ENCODE data around the gene NEO1. TPM values are rescaled to one million over a fixed set of nuclear protein-coding genes. Genes with fewer than 3 reads are reported as not detected.

Gene NEO1
- total and polyA plus RNA-seq, 9 of the 15 experiments (the other 6 are each of a cell fraction or from before 2014, with no cell fraction given), result 0.08 to 1.7 (median 0.48) TPM

DNA sequence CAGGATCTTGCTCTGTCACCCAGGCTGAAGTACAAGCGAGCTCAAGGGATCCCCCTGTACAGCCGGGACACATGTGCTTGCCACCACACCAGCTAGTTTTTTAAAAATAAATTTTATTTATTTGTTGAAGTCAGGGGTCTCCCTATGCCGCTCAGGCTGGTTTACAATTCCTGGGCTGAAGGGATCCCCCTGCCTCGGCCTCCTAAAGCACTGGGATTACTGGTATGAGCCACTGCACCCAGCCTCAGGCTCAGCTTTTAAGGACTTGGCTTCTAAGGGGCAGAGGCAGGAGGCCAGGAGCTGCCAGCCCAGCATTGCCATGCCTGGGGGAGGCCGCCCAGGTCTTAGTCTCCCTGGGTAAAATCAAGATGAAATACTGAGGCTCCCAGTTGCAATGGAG lies 279.2 kb downstream of the NEO1 start (continued):
- TF ChIP-seq, protein P1, sequence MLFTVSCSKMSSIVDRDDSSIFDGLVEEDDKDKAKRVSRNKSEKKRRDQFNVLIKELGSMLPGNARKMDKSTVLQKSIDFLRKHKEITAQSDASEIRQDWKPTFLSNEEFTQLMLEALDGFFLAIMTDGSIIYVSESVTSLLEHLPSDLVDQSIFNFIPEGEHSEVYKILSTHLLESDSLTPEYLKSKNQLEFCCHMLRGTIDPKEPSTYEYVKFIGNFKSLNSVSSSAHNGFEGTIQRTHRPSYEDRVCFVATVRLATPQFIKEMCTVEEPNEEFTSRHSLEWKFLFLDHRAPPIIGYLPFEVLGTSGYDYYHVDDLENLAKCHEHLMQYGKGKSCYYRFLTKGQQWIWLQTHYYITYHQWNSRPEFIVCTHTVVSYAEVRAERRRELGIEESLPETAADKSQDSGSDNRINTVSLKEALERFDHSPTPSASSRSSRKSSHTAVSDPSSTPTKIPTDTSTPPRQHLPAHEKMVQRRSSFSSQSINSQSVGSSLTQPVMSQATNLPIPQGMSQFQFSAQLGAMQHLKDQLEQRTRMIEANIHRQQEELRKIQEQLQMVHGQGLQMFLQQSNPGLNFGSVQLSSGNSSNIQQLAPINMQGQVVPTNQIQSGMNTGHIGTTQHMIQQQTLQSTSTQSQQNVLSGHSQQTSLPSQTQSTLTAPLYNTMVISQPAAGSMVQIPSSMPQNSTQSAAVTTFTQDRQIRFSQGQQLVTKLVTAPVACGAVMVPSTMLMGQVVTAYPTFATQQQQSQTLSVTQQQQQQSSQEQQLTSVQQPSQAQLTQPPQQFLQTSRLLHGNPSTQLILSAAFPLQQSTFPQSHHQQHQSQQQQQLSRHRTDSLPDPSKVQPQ (CRISPR knock-in tag; IDR thresholded peaks at IDR 0.05; ENCODE audit: borderline replicate concordance), result no peak

DNA sequence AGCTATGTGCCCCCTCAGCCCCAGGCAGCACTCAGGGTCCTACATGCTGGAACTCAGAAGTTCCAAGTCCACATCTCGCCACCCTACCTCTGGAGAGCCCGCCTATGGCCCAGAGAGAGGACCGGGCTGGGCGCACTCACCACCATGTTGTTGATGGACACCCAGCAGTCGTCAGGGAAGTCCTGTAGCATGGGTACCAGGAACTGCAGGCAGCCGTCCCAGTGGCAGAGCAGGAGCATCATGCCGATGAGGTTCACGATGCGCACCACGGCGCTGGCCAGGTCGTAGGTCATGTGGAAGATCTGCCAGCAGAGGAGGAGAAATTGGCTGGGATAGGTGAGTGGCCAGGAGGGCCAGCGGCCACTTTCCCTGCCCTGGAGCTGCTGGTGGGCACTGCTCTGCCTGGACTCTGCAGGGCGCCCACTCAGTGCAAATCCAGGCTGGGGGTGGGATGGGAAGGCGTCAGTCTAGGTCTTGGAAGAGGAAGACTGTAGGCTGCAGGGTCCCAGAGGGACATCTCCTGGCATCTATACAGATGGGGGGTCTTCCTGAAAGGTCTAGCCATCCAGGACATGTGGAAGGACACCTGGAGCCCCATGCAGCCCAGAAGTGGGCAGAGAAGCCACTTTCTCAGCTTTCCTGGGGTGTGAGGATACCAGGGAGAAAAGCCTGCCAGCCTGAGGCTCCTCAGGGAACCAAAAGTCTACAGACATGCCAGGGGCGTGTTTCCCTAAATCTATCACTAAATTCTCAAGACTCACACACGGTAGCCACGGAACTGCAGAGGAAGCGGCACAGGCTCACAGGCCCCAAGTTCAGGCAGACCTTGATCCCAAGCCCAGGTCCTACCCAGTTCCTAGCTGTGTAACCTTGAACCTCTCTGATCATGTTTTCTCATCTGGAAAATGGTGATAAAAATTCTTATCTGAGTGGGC lies 280.0 kb downstream of the NEO1 start:
- Histone ChIP-seq H3K4me1 (replicated peaks in 1 of 2; ENCODE audit: control insufficient read depth in 2 of 2, insufficient read depth in 2 of 2, low read length in 2 of 2) (peaks cover 0 to 4% of the 10 kb centered on the region in 2 experiments; a peak in 2 of 5 replicates), H3K27me3 (ENCODE audit: control insufficient read depth in 2 of 2, insufficient read depth in 2 of 2, low read length in 2 of 2) (peaks cover 0 to 47% of the 10 kb centered on the region in 2 experiments; a peak in 2 of 5 replicates), H3K27ac (ENCODE audit: extremely low read depth, low read depth, low read length) (no peak overlapping the region), H2AFZ (ENCODE audit: low read depth, low read length) (no peak overlapping the region), H3K4me3 (no peak overlapping the region), H3K9me3 (replicated peaks; ENCODE audit: control insufficient read depth, insufficient read depth, low read depth, low read length) (no peaks in the 10 kb centered on the region), H3K4me2 (ENCODE audit: insufficient read depth, low read length) (no peak overlapping the region), H3K36me3 (ENCODE audit: control insufficient read depth, insufficient read depth, low read length) (no peaks in the 10 kb centered on the region), H4K20me1 (replicated peaks; ENCODE audit: control insufficient read depth, insufficient read depth, low read length) (peaks cover 5% of the 10 kb centered on the region; the same call in 1 of the 2 replicates), H3K9ac (ENCODE audit: insufficient read depth in 1 of 2, low read depth in 2 of 2, low read length in 2 of 2) (no peak overlapping the region), H3K9me1 (ENCODE audit: control insufficient read depth, insufficient read depth, low read length) (no peaks in the 10 kb centered on the region), H3K79me2 (ENCODE audit: control insufficient read depth, insufficient read depth, low read length) (no peaks in the 10 kb centered on the region)
- CTCF ChIA-PET (ENCODE audit: low intra/inter-chr PET ratio), result no interaction called here
- BruUV-seq (replicated peaks), result no TSS peak
- ATAC-seq, result no peak
- intact Hi-C loops (cut with micrococcal nuclease), result no loop called here
- in situ Hi-C loops (cut with MboI), result no loop called here
- POLR2A ChIA-PET, result no interaction called here
- under 1% methylated on average over 19 of the region's 19 CpGs for WGBS (ENCODE audit: insufficient coverage, low coverage, missing lambda C conversion rate)
- no peak for FAIRE-seq
- DNase-seq (ENCODE audit: extremely low read depth in 1 of 4, low spot score in 3 of 4), result no peak
- TF ChIP-seq ZNF143 (CRISPR knock-in tag; IDR thresholded peaks at IDR 0.05), result no peak
- TF ChIP-seq, protein P2, sequence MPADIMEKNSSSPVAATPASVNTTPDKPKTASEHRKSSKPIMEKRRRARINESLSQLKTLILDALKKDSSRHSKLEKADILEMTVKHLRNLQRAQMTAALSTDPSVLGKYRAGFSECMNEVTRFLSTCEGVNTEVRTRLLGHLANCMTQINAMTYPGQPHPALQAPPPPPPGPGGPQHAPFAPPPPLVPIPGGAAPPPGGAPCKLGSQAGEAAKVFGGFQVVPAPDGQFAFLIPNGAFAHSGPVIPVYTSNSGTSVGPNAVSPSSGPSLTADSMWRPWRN (IDR thresholded peaks at IDR 0.05; ENCODE audit: low read depth), result no peak
- TF ChIP-seq, protein P3, sequence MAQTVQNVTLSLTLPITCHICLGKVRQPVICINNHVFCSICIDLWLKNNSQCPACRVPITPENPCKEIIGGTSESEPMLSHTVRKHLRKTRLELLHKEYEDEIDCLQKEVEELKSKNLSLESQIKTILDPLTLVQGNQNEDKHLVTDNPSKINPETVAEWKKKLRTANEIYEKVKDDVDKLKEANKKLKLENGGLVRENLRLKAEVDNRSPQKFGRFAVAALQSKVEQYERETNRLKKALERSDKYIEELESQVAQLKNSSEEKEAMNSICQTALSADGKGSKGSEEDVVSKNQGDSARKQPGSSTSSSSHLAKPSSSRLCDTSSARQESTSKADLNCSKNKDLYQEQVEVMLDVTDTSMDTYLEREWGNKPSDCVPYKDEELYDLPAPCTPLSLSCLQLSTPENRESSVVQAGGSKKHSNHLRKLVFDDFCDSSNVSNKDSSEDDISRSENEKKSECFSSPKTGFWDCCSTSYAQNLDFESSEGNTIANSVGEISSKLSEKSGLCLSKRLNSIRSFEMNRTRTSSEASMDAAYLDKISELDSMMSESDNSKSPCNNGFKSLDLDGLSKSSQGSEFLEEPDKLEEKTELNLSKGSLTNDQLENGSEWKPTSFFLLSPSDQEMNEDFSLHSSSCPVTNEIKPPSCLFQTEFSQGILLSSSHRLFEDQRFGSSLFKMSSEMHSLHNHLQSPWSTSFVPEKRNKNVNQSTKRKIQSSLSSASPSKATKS (CRISPR knock-in tag; IDR thresholded peaks at IDR 0.05), result no peak
- no peak for TF ChIP-seq STAT5B (CRISPR knock-in tag; IDR thresholded peaks at IDR 0.05)
- TF ChIP-seq, protein P4, sequence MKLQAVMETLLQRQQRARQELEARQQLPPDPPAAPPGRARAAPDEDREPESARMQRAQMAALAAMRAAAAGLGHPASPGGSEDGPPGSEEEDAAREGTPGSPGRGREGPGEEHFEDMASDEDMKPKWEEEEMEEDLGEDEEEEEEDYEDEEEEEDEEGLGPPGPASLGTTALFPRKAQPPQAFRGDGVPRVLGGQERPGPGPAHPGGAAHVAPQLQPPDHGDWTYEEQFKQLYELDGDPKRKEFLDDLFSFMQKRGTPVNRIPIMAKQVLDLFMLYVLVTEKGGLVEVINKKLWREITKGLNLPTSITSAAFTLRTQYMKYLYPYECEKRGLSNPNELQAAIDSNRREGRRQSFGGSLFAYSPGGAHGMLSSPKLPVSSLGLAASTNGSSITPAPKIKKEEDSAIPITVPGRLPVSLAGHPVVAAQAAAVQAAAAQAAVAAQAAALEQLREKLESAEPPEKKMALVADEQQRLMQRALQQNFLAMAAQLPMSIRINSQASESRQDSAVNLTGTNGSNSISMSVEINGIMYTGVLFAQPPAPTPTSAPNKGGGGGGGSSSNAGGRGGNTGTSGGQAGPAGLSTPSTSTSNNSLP (IDR thresholded peaks at IDR 0.05; ENCODE audit: borderline replicate concordance, low read depth, low read length), result no peak
- TF ChIP-seq FOXM1 (IDR thresholded peaks at IDR 0.05; ENCODE audit: low read depth), result no peak
- TF ChIP-seq FOXM1 (CRISPR knock-in tag; IDR thresholded peaks at IDR 0.05; ENCODE audit: low read depth), result no peak
- no peak for TF ChIP-seq ZNF140 (CRISPR knock-in tag; IDR thresholded peaks at IDR 0.05)
